ENCODE data around the gene PPP6C.
"Not testable (repeated sequence)": the region's sequence is repeated elsewhere in the genome, so short reads cannot be mapped to it uniquely, and the experiment has no call there.

PPP6C gene

GRCh38 chr9:125189361-125190289 is at the start of gene PPP6C:
PPP6C (minus strand) TSS chr9:125189803; CDS start chr9:125189718, 85 bp downstream.
- DNase-seq: peak; percentile 99

GRCh38 chr9:125238915-125239446 is 49.4 kb upstream of the PPP6C start:
- DNase-seq: no peak

GRCh38 chr9:125238127-125238914 is 48.7 kb upstream of the PPP6C start:
- no peak for DNase-seq

- DNase-seq: not testable (repeated sequence)
Measured at GRCh38 chr9:125236520-125237159, 47.0 kb upstream of the PPP6C start.

GRCh38 chr9:125235804-125236519 is 46.4 kb upstream of the PPP6C start:
- DNase-seq: no peak

GRCh38 chr9:125234099-125234498 is 44.5 kb upstream of the PPP6C start:
- not testable (repeated sequence) for DNase-seq

GRCh38 chr9:125233678-125234077 is 44.1 kb upstream of the PPP6C start:
- no peak for DNase-seq

GRCh38 chr9:125227761-125228160 is 38.2 kb upstream of the PPP6C start:
- DNase-seq: no peak

GRCh38 chr9:125224858-125225257 is 35.3 kb upstream of the PPP6C start:
- DNase-seq: not testable (repeated sequence)

GRCh38 chr9:125218621-125219020 is 29.0 kb upstream of the PPP6C start:
- no peak for DNase-seq

- DNase-seq: no peak
Measured at GRCh38 chr9:125214186-125214585, 24.6 kb upstream of the PPP6C start.

- no peak for DNase-seq
Measured at GRCh38 chr9:125204477-125204876, 14.9 kb upstream of the PPP6C start.

GRCh38 chr9:125202846-125203618 is 13.4 kb upstream of the PPP6C start:
- no peak for DNase-seq

GRCh38 chr9:125200216-125201047 is 10.8 kb upstream of the PPP6C start, which contains the start of gene RABEPK:
RABEPK (plus strand) TSS chr9:125200542; CDS start chr9:125203014, 2,472 bp downstream.
- DNase-seq: peak; percentile 95

GRCh38 chr9:125195591-125195990 is 6.0 kb upstream of the PPP6C start:
- DNase-seq: not testable (repeated sequence)

- peak; percentile 14 for DNase-seq
Measured at GRCh38 chr9:125194466-125194865, 4.9 kb upstream of the PPP6C start.

GRCh38 chr9:125190361-125190801 is 778 bp upstream of the PPP6C start:
- DNase-seq: peak; percentile 39

GRCh38 chr9:125189011-125189360 is 617 bp downstream of the PPP6C start:
- DNase-seq: peak; percentile 56

GRCh38 chr9:125183561-125183960 is 6.0 kb downstream of the PPP6C start:
- no peak for DNase-seq

- no peak for DNase-seq
Measured at GRCh38 chr9:125183054-125183453, 6.5 kb downstream of the PPP6C start.

Measured in stimulated activated CD4-positive, alpha-beta T cell treated with anti-CD3 and anti-CD28 coated beads, Interleukin-15, amount 100 ng/mL, for 24 hours (primary cell).